Heart right ventricle (tissue), 16 donors: Measurements from ENCODE around the gene GGTA1. TPM values are rescaled to one million over a fixed set of nuclear protein-coding genes. Genes with fewer than 3 reads are reported as not detected.
A peak's percentile ranks its signal among the peaks of the same experiment; 100 is the strongest.

Experiments
- ATAC-seq, 8 donors: fragments of 200-7000 bp; cut with Tn5 transposase; one replicate each; pipeline ENCODE4 v1.9.1; 2020; ENCODE audit warnings: mild to moderate bottlenecking in 8 of 8, moderate library complexity in 8 of 8, moderate number of reproducible peaks in 1 of 8
- DNase-seq, 2 donors: peaks; one replicate each; pipeline ENCODE4 v3.0.0-alpha.2; 2020
- H3K27ac ChIP-seq, 10 donors: fragments of 200-600 bp; sonication (generic) in 2 of 10; one replicate each; pipeline versions ENCODE4 v1.5.0 to v1.8.0; 2020 to 2022; ENCODE audit warnings: mild to moderate bottlenecking in 3 of 10
- H3K27me3 ChIP-seq, 7 donors: fragments of 200-600 bp; one replicate each; pipeline ENCODE4 v1.8.0; 2021 to 2022; ENCODE audit warnings: mild to moderate bottlenecking in 2 of 7
- H3K36me3 ChIP-seq, 9 donors: fragments of 200-600 bp; sonication (generic) in 1 of 9; one replicate each; pipeline versions ENCODE4 v1.5.0 to v1.8.0; 2020 to 2022; ENCODE audit warnings: mild to moderate bottlenecking in 2 of 9
- H3K4me1 ChIP-seq, 9 donors: fragments of 200-600 bp; sonication (generic) in 1 of 9; one replicate each; pipeline versions ENCODE4 v1.5.0 to v1.8.0; 2020 to 2022; ENCODE audit warnings: mild to moderate bottlenecking in 4 of 9
- H3K4me3 ChIP-seq, 10 donors: fragments of 200-600 bp; sonication (generic) in 2 of 10; one replicate each; pipeline versions ENCODE4 v1.5.0 to v1.8.0; 2020 to 2022; ENCODE audit warnings: mild to moderate bottlenecking in 7 of 10, moderate library complexity in 2 of 10
- H3K9me3 ChIP-seq, 11 donors: fragments of 200-600 bp in 10 of 11; sonication (generic) in 2 of 11; one replicate each; pipeline versions ENCODE4 v1.5.0 to v1.8.0; 2013 to 2022; ENCODE audit warnings: mild to moderate bottlenecking in 2 of 11, control low read depth in 1 of 11, moderate library complexity in 1 of 11
- WGBS, 2 donors: extraction: QIAGEN DNeasy Blood & Tissue Kit; methylation state at CpG; one replicate each; pipeline ENCODE4 v1.1.7; 2013; ENCODE audit warnings: inconsistent platforms in 1 of 2; 5-methylcytosine and 5-hydroxymethylcytosine counted together
- intact Hi-C, 10 donors: fragments of 100-400 bp; cut with DNase I; formaldehyde crosslinking; loops; one replicate each; pipeline versions ENCODE4 v1.11.1 to v1.14.2; 2022
- polyA plus RNA-seq, 2 donors: library from polyadenylated mRNA; stranded (reverse); fragments of 200-250 nt; gene quantifications; one replicate each; pipeline ENCODE4 v1.2.3, GENCODE V29; 2013
- total RNA-seq, 10 donors: library from RNA; stranded (reverse); fragmentation: NEBNext Ultra II Directional in 3 of 10; extraction: Animal tissue kit (Norgen Biotek cat#: 25700) in 3 of 10; gene quantifications; one replicate each; pipeline versions ENCODE4 v1.2.1 to v1.2.4, GENCODE V29; 2021 to 2023
- TF ChIP-seq, protein P1 (sequence below), 9 donors: fragments of 200-600 bp; sonication (generic) in 2 of 9; IDR thresholded peaks; one replicate each; pipeline versions ENCODE4 v1.5.0 to v1.8.0; 2021 to 2022; ENCODE audit warnings: antibody characterized with exemption in 9 of 9, mild to moderate bottlenecking in 5 of 9, moderate library complexity in 1 of 9
- donor health status: Arrhythmogenic right ventricular cardiomyopathy.
- donor health status: ischemic (EF 13 %, LVEDD 7.1; RV severe dilation, severe dysfunction).
- donor health status: healthy with polysubstance abuse.
- donor health status: DM: no; HTN: yes; CAD: no.
- donor health status: DM: no; HTN: no; CAD: no.
- donor health status: ischemic (EF 25% LVEDD 6.9; RV normal size, moderate dysfunction).
- donor health status: ischemic (EF 25% LVEDD 5.7; RV mildly dilated, moderate dysfunction).
- donor health status: healthy.
- donor health status: DM: yes; HTN: yes; CAD: no.
- donor health status: Ischemic cardiomyopathy.
- donor health status: ischemic (EF 35%, LVEDD 5.7; RV mildly dilated, moderate dysfunction).
- donor health status: nonischemic (EF 11% LVEDD 7.7; RV severe dilation, severe dysfunction).
- donor health status: DM: yes; HTN: yes; CAD: no.
- donor health status: PGD.
- donor health status: ischemic (EF 29% LVEDD 5.4; RV normal size, mild dysfunction).
- donor health status: nonischemic (EF 23%, LVEDD 6.1; RV moderate dilation, normal function).

The GGTA1 gene
- total and polyA plus RNA-seq, 12 donors, result 3.0 to 42.1 (median 13.9) TPM

DNA sequence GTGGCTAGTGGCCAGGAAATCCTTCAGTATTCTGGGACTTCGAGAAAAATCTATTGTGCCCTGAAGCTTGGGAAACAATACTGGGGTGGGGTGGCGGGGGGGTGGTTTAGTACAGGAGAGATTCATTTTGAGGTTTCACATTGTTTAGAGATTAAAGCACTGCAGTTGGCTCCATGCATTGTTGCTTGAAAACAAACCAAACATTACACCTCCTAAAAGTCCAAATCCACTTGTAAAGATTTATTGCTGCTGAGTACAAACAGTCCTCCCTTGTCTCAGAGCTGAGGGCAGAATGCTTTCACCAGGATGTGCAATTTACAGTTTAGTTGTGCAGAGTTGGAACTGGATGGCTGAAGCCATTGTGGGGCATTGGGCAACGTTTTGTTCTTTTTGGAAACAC lies 49.4 kb downstream of the GGTA1 start:
- H3K27ac ChIP-seq, result peak overlapping the region in 8 of 10 donors; percentile 2 to 72 (median 48)
- H3K27me3 ChIP-seq, result no peaks in the 10 kb centered on the region
- peak in 1 of 2 donors; percentile 44 for DNase-seq
- H3K36me3 ChIP-seq, result peaks cover 0 to 16% (median 0%) of the 10 kb centered on the region in 9 donors
- no peak overlapping the region for H3K4me3 ChIP-seq
- intact Hi-C loops, result no loop called here
- peaks cover 2 to 69% (median 28%) of the 10 kb centered on the region in 9 donors for H3K4me1 ChIP-seq
- ATAC-seq, result peak; percentile 26 to 83 (median 54)
- 32 to 46% methylated on average over 3 of the region's 3 CpGs for WGBS, 2 donors
- TF ChIP-seq, protein P1, sequence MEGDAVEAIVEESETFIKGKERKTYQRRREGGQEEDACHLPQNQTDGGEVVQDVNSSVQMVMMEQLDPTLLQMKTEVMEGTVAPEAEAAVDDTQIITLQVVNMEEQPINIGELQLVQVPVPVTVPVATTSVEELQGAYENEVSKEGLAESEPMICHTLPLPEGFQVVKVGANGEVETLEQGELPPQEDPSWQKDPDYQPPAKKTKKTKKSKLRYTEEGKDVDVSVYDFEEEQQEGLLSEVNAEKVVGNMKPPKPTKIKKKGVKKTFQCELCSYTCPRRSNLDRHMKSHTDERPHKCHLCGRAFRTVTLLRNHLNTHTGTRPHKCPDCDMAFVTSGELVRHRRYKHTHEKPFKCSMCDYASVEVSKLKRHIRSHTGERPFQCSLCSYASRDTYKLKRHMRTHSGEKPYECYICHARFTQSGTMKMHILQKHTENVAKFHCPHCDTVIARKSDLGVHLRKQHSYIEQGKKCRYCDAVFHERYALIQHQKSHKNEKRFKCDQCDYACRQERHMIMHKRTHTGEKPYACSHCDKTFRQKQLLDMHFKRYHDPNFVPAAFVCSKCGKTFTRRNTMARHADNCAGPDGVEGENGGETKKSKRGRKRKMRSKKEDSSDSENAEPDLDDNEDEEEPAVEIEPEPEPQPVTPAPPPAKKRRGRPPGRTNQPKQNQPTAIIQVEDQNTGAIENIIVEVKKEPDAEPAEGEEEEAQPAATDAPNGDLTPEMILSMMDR (IDR thresholded peaks at IDR 0.05), result no peak
- no peaks in the 10 kb centered on the region for H3K9me3 ChIP-seq

DNA sequence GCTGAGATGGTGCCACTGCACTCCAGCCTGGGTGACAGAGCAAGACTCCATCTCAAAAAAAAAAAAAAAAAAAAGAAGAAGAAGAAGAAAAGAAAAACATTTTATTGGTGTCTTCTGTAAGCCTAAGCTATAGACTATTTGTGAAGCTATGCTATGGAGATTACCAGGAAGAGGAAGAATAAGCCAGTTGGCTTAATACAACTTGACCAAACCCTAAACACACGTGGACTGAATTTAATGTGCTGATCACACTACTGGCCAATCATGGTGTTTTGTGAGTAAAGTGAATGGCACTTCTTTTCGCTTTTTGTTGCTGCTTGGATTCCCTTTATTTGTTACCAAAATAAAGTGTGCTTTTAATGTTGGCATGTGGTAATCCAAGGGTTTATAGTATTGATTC lies 49.9 kb downstream of the GGTA1 start:
- intact Hi-C loops, result loop anchor here in 1 of 10 donors (5.0 kb wide), 1 partner anchor 78 kb away; no protein-coding TSS in a partner anchor
- peak overlapping the region in 6 of 10 donors; percentile 37 to 69 (median 48) for H3K27ac ChIP-seq
- TF ChIP-seq, protein P1 (IDR thresholded peaks at IDR 0.05), result no peak
- H3K9me3 ChIP-seq, result no peaks in the 10 kb centered on the region
- DNase-seq (no peak), ATAC-seq (no peak)
- peaks cover 0 to 11% (median 0%) of the 10 kb centered on the region in 9 donors for H3K36me3 ChIP-seq
- H3K27me3 ChIP-seq, result no peaks in the 10 kb centered on the region
- WGBS, 2 donors, result 81 to 87% methylated on average over 2 of the region's 2 CpGs
- H3K4me1 ChIP-seq, result peaks cover 2 to 69% (median 28%) of the 10 kb centered on the region in 9 donors
- no peak overlapping the region for H3K4me3 ChIP-seq

DNA sequence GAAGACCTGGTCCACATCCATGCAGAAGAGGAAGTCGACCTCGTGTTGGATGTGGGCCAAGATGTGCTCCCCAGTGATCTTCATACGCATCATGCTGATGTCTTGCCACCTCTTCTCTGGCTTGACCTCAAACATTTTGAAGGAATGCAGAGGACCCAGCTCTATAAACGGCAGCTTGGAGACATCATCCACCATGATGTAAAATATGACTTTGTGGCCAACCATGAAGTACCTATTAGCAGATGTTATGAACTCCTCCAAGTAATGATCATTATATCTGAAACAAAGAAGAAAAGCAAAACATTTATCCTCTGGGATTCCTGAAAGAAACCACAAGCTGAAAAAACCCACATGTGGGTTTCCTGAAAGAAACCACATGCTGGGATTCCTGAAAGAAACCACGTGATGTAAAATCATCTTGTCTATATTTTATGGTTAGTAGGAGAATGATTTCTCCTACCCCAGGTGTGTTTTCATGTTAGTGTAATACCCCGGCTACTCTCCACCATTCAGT lies 52.3 kb downstream of the GGTA1 start:
- no peaks in the 10 kb centered on the region for H3K36me3 ChIP-seq
- no peaks in the 10 kb centered on the region for H3K27me3 ChIP-seq
- DNase-seq, result no peak
- TF ChIP-seq, protein P1 (IDR thresholded peaks at IDR 0.05), result no peak
- H3K4me3 ChIP-seq, result no peak overlapping the region
- intact Hi-C loops, result loop anchor here in 1 of 10 donors (5.0 kb wide), 1 partner anchor 80 kb away; no protein-coding TSS in a partner anchor
- WGBS, 2 donors, result 77% methylated on average over 6 of the region's 6 CpGs
- ATAC-seq, result no peak
- no peak overlapping the region for H3K27ac ChIP-seq
- peaks cover 2 to 49% (median 22%) of the 10 kb centered on the region in 9 donors for H3K4me1 ChIP-seq
- H3K9me3 ChIP-seq, result no peaks in the 10 kb centered on the region

GRCh38 chr9:121445986-121446385 lies 53.7 kb downstream of the GGTA1 start:
- TF ChIP-seq, protein P1 (IDR thresholded peaks at IDR 0.05), result peak in 5 of 9 donors; percentile 21 to 36 (median 32)
- intact Hi-C loops, result loop anchor here in 1 of 10 donors (5.0 kb wide), 1 partner anchor 81 kb away; no protein-coding TSS in a partner anchor
- Histone ChIP-seq H3K9me3 (no peaks in the 10 kb centered on the region), H3K27me3 (no peaks in the 10 kb centered on the region), H3K4me3 (no peak overlapping the region), H3K27ac (no peak overlapping the region), H3K4me1 (peaks cover 2 to 44% (median 22%) of the 10 kb centered on the region in 9 donors), H3K36me3 (no peaks in the 10 kb centered on the region)
- WGBS, 2 donors, result 89 to 96% methylated on average over 3 of the region's 3 CpGs
- ATAC-seq (peak in 1 of 8 donors; percentile 31), DNase-seq (no peak)
